Endodermal cell (in vitro differentiated cells): Measurements from ENCODE around the gene ABCA2. TPM values are rescaled to one million over a fixed set of nuclear protein-coding genes. Genes with fewer than 3 reads are reported as not detected.

Experiments
- DNase-seq: peaks from one replicate; pipeline ENCODE4 v3.0.0-alpha.2; 2017
- H3K27ac ChIP-seq: 2 replicates; pipeline ENCODE4 v1.5.1; 2013; ENCODE audit warnings: mild to moderate bottlenecking, low read depth, low read length, moderate library complexity
- H3K27me3 ChIP-seq: 2 replicates; pipeline ENCODE4 v1.6.1; 2013; ENCODE audit warnings: mild to moderate bottlenecking, low read length, moderate library complexity; ENCODE audit not compliant: insufficient read depth, control insufficient read depth, poor library complexity, severe bottlenecking
- H3K36me3 ChIP-seq: 2 replicates; pipeline ENCODE4 v1.7.0; 2013; ENCODE audit warnings: mild to moderate bottlenecking, low read length, moderate library complexity; ENCODE audit not compliant: control insufficient read depth, insufficient read depth
- H3K4me1 ChIP-seq: one replicate; pipeline ENCODE4 v1.7.0; 2013; ENCODE audit warnings: low read length; ENCODE audit not compliant: control insufficient read depth, insufficient read depth
- H3K4me3 ChIP-seq: 2 replicates; pipeline ENCODE4 v1.5.1; 2013; ENCODE audit warnings: mild to moderate bottlenecking, low read length, moderate library complexity
- H3K9ac ChIP-seq: 2 replicates; pipeline ENCODE4 v1.6.1; 2013; ENCODE audit warnings: mild to moderate bottlenecking, low read length, moderate library complexity; ENCODE audit not compliant: poor library complexity, severe bottlenecking; ENCODE audit errors: extremely low read depth
- H3K9me3 ChIP-seq: 2 replicates; pipeline ENCODE4 v1.6.1; 2013; ENCODE audit warnings: mild to moderate bottlenecking, low read length, moderate library complexity; ENCODE audit not compliant: control insufficient read depth
- H3K27ac Mint-ChIP-seq: 2 replicates; pipeline ENCODE4 v1.8.0; 2020; ENCODE audit warnings: mixed read lengths
- H3K27me3 Mint-ChIP-seq: 2 replicates; pipeline ENCODE4 v1.8.0; 2021; ENCODE audit warnings: mild to moderate bottlenecking, mixed read lengths; ENCODE audit not compliant: insufficient read depth
- H3K36me3 Mint-ChIP-seq: 2 replicates; pipeline ENCODE4 v1.8.0; 2020; ENCODE audit warnings: low read depth, mixed read lengths
- H3K4me1 Mint-ChIP-seq: 2 replicates; pipeline ENCODE4 v1.8.0; 2020; ENCODE audit warnings: mixed read lengths
- H3K4me3 Mint-ChIP-seq: 2 replicates; pipeline ENCODE4 v1.8.0; 2020; ENCODE audit warnings: mild to moderate bottlenecking, moderate library complexity, mixed read lengths
- H3K9me3 Mint-ChIP-seq: 2 replicates; pipeline ENCODE4 v1.8.0; 2020; ENCODE audit warnings: mild to moderate bottlenecking, mixed read lengths
- CTCF ChIP-seq: fragments of 200-600 bp; sonication (generic); conservative IDR thresholded peaks from 2 replicates; pipeline ENCODE4 v1.5.0; 2021; ENCODE audit warnings: antibody characterized with exemption, mild to moderate bottlenecking
- WGBS, 2 experiments: methylation state at CpG; one replicate each; pipeline versions ENCODE4 v1.1.5 to v1.1.7; 2013; ENCODE audit warnings: missing lambda C conversion rate in 2 of 2, mixed read lengths in 1 of 2; ENCODE audit not compliant: insufficient coverage in 1 of 2, insufficient read length in 1 of 2; 5-methylcytosine and 5-hydroxymethylcytosine counted together
- total RNA-seq, 2 donors: library from RNA; stranded (reverse); fragmentation: NEBNext Ultra II Directional in 1 of 2; extraction: Animal tissue kit (Norgen Biotek cat#: 25700) in 1 of 2; gene quantifications; 2 replicates in 1 of 2; 3 replicates in 1 of 2; pipeline ENCODE4 v1.2.1, GENCODE V29; 2021

Gene ABCA2
- total RNA-seq, 2 donors from 2014 or later, result 21.5 to 30.0 TPM

- no peak overlapping the region for H3K4me3 Mint-ChIP-seq
- DNase-seq, result no peak
- H3K9ac ChIP-seq, result no peak overlapping the region
- no peak overlapping the region for H3K4me3 ChIP-seq
- no peaks in the 10 kb centered on the region for H3K27me3 Mint-ChIP-seq
- H3K4me1 Mint-ChIP-seq, result no peaks in the 10 kb centered on the region
- no peak overlapping the region for H3K27ac ChIP-seq
- no peak for TF ChIP-seq CTCF
- H3K9me3 Mint-ChIP-seq, result peaks cover 1% of the 10 kb centered on the region
- H3K27ac Mint-ChIP-seq, result no peak overlapping the region
- no peaks in the 10 kb centered on the region for H3K27me3 ChIP-seq
- WGBS, 2 experiments, result 92 to 93% methylated on average over 11 to 16 of the region's 16 CpGs
- H3K9me3 ChIP-seq, result no peaks in the 10 kb centered on the region
- no peaks in the 10 kb centered on the region for H3K36me3 ChIP-seq
- no peaks in the 10 kb centered on the region for H3K4me1 ChIP-seq
- H3K36me3 Mint-ChIP-seq, result peaks cover 6% of the 10 kb centered on the region
Observed at GRCh38 chr9:137016436-137016835, 11.6 kb downstream of the ABCA2 start.

GRCh38 chr9:137015976-137016375 is 12.1 kb downstream of the ABCA2 start:
- H3K27me3 Mint-ChIP-seq, result no peaks in the 10 kb centered on the region
- H3K9me3 Mint-ChIP-seq, result peaks cover 1% of the 10 kb centered on the region
- TF ChIP-seq CTCF, result no peak
- Histone ChIP-seq H3K9ac (no peak overlapping the region), H3K36me3 (no peaks in the 10 kb centered on the region), H3K27ac (no peak overlapping the region), H3K9me3 (no peaks in the 10 kb centered on the region), H3K4me1 (no peaks in the 10 kb centered on the region), H3K4me3 (no peak overlapping the region), H3K27me3 (no peaks in the 10 kb centered on the region)
- H3K4me1 Mint-ChIP-seq, result no peaks in the 10 kb centered on the region
- WGBS, 2 experiments, result 96 to 97% methylated on average over 13 to 21 of the region's 21 CpGs
- DNase-seq, result no peak
- H3K36me3 Mint-ChIP-seq, result peaks cover 6% of the 10 kb centered on the region
- H3K4me3 Mint-ChIP-seq, result no peak overlapping the region
- no peak overlapping the region for H3K27ac Mint-ChIP-seq

- Mint-ChIP-seq H3K4me3 (no peak overlapping the region), H3K9me3 (peaks cover 1% of the 10 kb centered on the region), H3K36me3 (peaks cover 6% of the 10 kb centered on the region), H3K27ac (no peak overlapping the region), H3K4me1 (no peaks in the 10 kb centered on the region), H3K27me3 (no peaks in the 10 kb centered on the region)
- H3K4me1 ChIP-seq, result no peaks in the 10 kb centered on the region
- no peak overlapping the region for H3K9ac ChIP-seq
- no peak overlapping the region for H3K4me3 ChIP-seq
- no peaks in the 10 kb centered on the region for H3K36me3 ChIP-seq
- no peak for TF ChIP-seq CTCF
- no peak for DNase-seq
- 95 to 98% methylated on average over 19 to 25 of the region's 25 CpGs for WGBS, 2 experiments
- no peak overlapping the region for H3K27ac ChIP-seq
- H3K27me3 ChIP-seq, result no peaks in the 10 kb centered on the region
- no peaks in the 10 kb centered on the region for H3K9me3 ChIP-seq
Observed at GRCh38 chr9:137015540-137015930, 12.5 kb downstream of the ABCA2 start.
